Esophagus squamous epithelium (tissue), 4 donors: ENCODE measurements around the gene SUGP1.

Source experiments
- POLR2A ChIP-seq, 4 donors: fragments of 450-650 bp; IDR thresholded peaks; one replicate each; pipeline ENCODE4 v1.6.1; 2017; ENCODE audit warnings: antibody characterized with exemption in 4 of 4, mild to moderate bottlenecking in 4 of 4, moderate library complexity in 3 of 4
- TF ChIP-seq, protein P1 (sequence below), 6 experiments: fragments of 450-650 bp in 4 of 6; fragments of 200-600 bp in 2 of 6; sonication (generic) in 2 of 6; IDR thresholded peaks; one replicate each; pipeline ENCODE4 v1.5.1; 2016 to 2019; ENCODE audit warnings: antibody characterized with exemption in 6 of 6, mild to moderate bottlenecking in 4 of 6, moderate library complexity in 4 of 6

DNA sequence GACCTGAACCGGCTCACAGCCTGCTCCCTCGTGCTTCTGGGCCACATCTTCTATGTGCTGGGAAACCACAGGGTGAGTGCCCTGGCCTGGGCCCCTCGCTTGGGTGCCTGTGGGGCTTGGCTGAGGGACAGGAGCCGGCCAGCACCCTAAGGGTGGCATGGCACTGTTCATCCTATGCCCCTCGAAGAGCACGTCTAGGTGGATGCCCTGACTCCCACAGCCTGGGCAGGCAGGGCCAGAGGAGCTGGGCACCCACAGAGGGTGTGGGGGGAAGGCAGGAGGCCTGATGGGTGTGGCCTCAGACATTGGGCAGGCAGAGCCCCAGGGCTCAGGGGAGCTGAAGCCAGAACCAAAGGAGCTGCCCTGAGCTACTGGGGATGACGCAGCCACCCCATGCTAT is 29.1 kb upstream of the SUGP1 start:
- TF ChIP-seq, protein P1, sequence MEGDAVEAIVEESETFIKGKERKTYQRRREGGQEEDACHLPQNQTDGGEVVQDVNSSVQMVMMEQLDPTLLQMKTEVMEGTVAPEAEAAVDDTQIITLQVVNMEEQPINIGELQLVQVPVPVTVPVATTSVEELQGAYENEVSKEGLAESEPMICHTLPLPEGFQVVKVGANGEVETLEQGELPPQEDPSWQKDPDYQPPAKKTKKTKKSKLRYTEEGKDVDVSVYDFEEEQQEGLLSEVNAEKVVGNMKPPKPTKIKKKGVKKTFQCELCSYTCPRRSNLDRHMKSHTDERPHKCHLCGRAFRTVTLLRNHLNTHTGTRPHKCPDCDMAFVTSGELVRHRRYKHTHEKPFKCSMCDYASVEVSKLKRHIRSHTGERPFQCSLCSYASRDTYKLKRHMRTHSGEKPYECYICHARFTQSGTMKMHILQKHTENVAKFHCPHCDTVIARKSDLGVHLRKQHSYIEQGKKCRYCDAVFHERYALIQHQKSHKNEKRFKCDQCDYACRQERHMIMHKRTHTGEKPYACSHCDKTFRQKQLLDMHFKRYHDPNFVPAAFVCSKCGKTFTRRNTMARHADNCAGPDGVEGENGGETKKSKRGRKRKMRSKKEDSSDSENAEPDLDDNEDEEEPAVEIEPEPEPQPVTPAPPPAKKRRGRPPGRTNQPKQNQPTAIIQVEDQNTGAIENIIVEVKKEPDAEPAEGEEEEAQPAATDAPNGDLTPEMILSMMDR (IDR thresholded peaks at IDR 0.05), result no peak
- no peak for TF ChIP-seq POLR2A (IDR thresholded peaks at IDR 0.05)
